Measurements from ENCODE around the gene RCBTB1. TPM values are rescaled to one million over a fixed set of nuclear protein-coding genes. Genes with fewer than 3 reads are reported as not detected.

The RCBTB1 gene
- total RNA-seq = 10 to 100 TPM; 13.2 to 29.1 (median 20.1) TPM

DNA sequence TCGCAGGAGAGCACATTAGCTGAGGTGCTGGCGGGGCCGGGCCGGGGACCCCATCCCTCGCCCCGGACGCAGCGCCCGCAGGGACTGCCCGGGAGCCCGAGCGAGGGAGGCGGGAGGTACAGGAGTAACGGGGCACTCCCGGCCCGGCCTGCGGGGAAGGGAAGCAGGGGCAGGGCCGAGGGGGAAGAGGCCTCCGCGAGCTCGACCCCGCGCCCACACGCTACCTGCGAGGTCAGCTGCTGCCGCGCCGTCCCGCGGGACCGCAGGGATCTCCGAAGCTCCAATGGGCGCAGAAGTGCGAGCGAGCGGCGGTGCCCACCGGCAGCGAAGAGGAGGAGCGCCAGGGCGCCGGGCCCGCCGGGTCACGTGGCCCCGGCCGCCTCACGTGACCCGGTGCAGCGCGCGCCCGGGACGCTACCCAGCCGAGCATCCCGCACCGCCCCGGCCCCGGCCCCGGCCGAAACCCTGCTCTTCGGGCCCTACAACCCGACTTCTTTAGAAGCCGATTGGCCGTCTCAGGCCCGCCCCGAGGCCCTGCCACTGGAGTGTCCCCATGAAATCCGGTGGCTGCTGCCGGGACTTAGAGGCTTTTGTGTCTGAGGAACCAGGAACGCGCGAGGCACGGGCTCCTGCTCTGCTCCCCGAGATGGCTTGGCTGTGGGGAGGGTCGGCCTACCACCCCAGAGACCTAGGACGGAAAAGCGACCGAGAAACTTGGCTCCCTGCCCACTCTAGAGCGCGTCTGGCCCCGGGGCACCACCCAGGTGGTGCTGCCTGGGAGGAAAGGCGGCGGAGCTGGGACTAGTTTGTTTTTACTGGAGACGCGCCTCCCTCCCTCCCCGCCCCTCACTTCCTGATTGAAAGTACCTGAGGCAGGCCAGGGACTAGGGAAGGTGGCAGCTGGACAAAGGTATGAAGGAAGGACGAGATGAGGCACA lies at the start of gene RCBTB1:
Gene RCBTB1, minus strand, starts transcription at position 339 of the 938 bp plus-strand sequence. CDS start 18,279 bp downstream, outside the sequence.
- Histone ChIP-seq H3K36me3 (peaks cover 0 to 12% of the 10 kb centered on the region in 2 donors), H3K27me3 (no peaks in the 10 kb centered on the region), H3K4me3 (peak within 1 kb of the TSS; percentile 77 to 91), H3K4me1 (peaks cover 0 to 32% (median 5%) of the 10 kb centered on the region in 3 donors), H3K9me3 (no peaks in the 10 kb centered on the region), H3K27ac (peak within 1 kb of the TSS; percentile 24 to 88 (median 84))
- 0% methylated on average over 4 to 7 of the region's 87 CpGs for WGBS, 2 donors (ENCODE audit: low coverage in 1 of 2)
- ATAC-seq = peak; percentile 97
- TF ChIP-seq, protein P1, sequence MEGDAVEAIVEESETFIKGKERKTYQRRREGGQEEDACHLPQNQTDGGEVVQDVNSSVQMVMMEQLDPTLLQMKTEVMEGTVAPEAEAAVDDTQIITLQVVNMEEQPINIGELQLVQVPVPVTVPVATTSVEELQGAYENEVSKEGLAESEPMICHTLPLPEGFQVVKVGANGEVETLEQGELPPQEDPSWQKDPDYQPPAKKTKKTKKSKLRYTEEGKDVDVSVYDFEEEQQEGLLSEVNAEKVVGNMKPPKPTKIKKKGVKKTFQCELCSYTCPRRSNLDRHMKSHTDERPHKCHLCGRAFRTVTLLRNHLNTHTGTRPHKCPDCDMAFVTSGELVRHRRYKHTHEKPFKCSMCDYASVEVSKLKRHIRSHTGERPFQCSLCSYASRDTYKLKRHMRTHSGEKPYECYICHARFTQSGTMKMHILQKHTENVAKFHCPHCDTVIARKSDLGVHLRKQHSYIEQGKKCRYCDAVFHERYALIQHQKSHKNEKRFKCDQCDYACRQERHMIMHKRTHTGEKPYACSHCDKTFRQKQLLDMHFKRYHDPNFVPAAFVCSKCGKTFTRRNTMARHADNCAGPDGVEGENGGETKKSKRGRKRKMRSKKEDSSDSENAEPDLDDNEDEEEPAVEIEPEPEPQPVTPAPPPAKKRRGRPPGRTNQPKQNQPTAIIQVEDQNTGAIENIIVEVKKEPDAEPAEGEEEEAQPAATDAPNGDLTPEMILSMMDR (IDR thresholded peaks at IDR 0.05) = no peak
- peak; percentile 48 for TF ChIP-seq POLR2AphosphoS5 (IDR thresholded peaks at IDR 0.05)
- TF ChIP-seq EP300 (IDR thresholded peaks at IDR 0.05) = no peak
- peak; percentile 61 to 69 for TF ChIP-seq POLR2A (IDR thresholded peaks at IDR 0.05)

DNA sequence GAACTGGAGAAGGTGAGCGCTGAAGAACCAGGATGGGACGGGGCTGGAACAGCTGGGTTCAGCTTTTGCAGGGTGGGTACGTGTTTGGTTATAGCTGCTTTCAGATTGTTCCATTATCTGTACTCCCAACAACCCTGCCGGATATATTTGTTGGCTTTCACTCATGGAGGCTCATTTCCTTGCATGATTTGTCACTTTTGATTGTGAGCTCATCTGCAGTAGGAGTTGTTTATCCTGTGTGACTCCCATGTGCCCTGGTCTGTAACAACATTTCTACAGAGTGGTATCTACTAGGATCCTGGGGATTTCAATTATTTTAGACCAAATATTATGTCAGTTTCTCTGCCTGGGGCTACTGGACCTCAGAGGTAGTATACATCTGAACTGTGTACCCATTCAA lies 48.4 kb upstream of the RCBTB1 start:
- ATAC-seq = no peak
- no peaks in the 10 kb centered on the region for H3K36me3 ChIP-seq
- no peak overlapping the region for H3K27ac ChIP-seq
- H3K4me3 ChIP-seq = no peak overlapping the region
- no peaks in the 10 kb centered on the region for H3K27me3 ChIP-seq
- TF ChIP-seq POLR2AphosphoS5 (IDR thresholded peaks at IDR 0.05) = no peak
- TF ChIP-seq POLR2A (IDR thresholded peaks at IDR 0.05) = no peak
- TF ChIP-seq, protein P1 (IDR thresholded peaks at IDR 0.05) = no peak
- TF ChIP-seq EP300 (IDR thresholded peaks at IDR 0.05) = no peak
- H3K9me3 ChIP-seq = no peaks in the 10 kb centered on the region
- WGBS, 2 donors (ENCODE audit: low coverage in 1 of 2) = 69 to 79% methylated on average over 2 to 4 of the region's 4 CpGs
- no peaks in the 10 kb centered on the region for H3K4me1 ChIP-seq

DNA sequence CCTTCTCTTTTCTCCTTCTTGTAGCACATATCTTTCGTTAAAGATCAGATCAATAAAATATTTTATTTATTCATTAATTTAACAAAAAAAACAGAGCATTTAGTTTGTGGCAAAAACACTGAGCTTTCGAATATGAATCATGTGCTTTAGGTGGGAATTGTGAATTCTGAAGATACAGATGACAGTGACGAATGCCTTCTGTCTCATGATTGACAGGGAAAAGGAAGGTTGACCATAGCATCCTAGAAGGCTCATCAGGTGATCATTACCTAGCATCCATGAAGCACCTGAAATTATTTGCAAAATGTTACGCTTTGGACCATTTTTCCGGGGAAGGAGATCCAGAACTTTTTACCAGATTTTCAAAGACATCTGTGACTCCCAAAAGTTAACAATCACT lies 46.8 kb upstream of the RCBTB1 start:
- ATAC-seq = no peak
- Histone ChIP-seq H3K9me3 (no peaks in the 10 kb centered on the region), H3K4me1 (peaks cover 0 to 8% (median 0%) of the 10 kb centered on the region in 3 donors), H3K4me3 (no peak overlapping the region), H3K27me3 (no peaks in the 10 kb centered on the region), H3K27ac (no peak overlapping the region), H3K36me3 (no peaks in the 10 kb centered on the region)
- TF ChIP-seq EP300 (IDR thresholded peaks at IDR 0.05) (no peak), POLR2A (IDR thresholded peaks at IDR 0.05) (no peak), POLR2AphosphoS5 (IDR thresholded peaks at IDR 0.05) (no peak)
- TF ChIP-seq, protein P1 (IDR thresholded peaks at IDR 0.05) = no peak
- WGBS, 2 donors (ENCODE audit: low coverage in 1 of 2) = 84 to 93% methylated on average over 3 to 4 of the region's 5 CpGs

DNA sequence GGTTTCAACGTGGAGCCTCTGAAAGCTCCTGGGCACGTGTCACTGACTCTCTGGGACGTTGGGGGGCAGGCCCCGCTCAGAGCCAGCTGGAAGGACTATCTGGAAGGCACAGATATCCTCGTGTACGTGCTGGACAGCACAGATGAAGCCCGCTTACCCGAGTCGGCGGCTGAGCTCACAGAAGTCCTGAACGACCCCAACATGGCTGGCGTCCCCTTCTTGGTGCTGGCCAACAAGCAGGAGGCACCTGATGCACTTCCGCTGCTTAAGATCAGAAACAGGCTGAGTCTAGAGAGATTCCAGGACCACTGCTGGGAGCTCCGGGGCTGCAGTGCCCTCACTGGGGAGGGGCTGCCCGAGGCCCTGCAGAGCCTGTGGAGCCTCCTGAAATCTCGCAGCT lies 45.2 kb upstream of the RCBTB1 start:
- TF ChIP-seq, protein P1 (IDR thresholded peaks at IDR 0.05) = no peak
- no peak for TF ChIP-seq POLR2A (IDR thresholded peaks at IDR 0.05)
- TF ChIP-seq POLR2AphosphoS5 (IDR thresholded peaks at IDR 0.05) = no peak
- TF ChIP-seq EP300 (IDR thresholded peaks at IDR 0.05) = no peak
- Histone ChIP-seq H3K36me3 (no peaks in the 10 kb centered on the region), H3K9me3 (no peaks in the 10 kb centered on the region), H3K27me3 (no peaks in the 10 kb centered on the region), H3K4me3 (no peak overlapping the region), H3K4me1 (peaks cover 0 to 8% (median 0%) of the 10 kb centered on the region in 3 donors), H3K27ac (no peak overlapping the region)
- no CpG with 5 or more reads among the region's 16 CpGs for WGBS, 2 donors (ENCODE audit: low coverage in 1 of 2)
- no peak for ATAC-seq

Data from gastroesophageal sphincter (tissue), 4 donors.